DMS53 treated with DMSO at 0.1 percent for 48 hours (cell line): Measurements from ENCODE around the gene PPP1R7.

Experiments
- DNase-seq: peaks from one replicate; lab custom pipeline; 2025; ENCODE audit not compliant: unreplicated experiment; lab: John Stamatoyannopoulos, UW

Gene PPP1R7

DNA sequence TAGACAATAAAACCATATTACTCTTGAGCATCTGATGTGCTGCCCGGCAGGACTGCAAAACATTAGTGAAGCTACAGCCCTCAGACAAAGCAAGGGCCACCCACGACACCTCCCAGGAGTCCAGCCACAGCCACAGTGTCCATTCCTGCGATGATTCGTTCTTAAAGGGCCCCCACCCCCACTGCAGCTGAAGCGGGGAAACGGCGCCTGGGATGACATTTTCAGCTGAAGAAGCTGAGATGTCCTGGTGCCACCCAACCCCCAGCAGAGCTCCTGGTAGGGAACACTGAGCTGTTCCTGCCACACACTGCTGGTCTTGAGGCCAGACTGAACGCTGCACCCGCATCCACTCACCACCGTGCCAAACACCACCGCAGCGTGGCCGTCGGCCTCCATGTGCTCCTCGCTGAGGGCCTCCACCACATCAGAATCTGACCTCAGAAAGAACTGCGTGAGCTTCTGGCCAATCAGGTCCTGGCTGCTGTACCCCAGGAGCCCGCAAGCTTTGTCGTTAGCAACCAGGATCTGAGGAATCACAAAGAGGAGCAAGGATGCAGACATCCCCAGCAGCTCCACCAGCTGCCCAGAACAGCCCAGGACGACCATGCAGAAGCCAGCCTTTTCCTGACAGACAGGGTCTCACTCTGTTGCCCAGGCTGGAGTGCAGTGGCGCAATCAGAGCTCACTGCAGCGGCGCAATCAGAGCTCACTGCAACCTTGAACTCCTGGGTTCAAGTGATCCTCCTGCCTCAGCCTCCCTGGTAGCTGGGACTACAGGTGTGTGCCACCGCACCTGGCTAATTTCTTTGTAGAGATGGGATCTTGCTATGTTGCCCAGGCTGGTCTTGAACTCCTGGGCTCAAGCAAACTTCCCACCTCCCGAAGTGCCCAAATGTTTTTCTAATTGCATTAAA is 10.5 kb upstream of the PPP1R7 start:
- no peak for DNase-seq

DNA sequence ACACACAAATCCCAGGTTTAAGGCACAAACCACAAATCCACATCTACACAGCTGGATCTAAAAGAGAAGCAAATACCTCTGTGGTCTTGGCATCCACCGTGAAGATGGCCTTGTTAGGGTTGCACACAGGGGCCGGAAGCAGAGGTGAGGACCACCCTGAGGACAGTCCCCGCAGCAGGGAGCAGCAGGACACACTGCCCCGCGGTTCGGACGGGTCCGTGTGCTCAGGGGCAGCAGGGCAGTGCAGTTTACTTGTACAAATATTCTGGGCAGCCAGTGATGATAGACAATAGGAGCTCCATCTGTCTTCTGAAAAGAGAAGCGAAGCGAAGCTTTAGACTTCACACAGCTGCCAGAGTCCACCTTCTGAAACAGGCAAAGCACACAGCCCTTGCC is 9.8 kb upstream of the PPP1R7 start:
- DNase-seq = no peak

DNA sequence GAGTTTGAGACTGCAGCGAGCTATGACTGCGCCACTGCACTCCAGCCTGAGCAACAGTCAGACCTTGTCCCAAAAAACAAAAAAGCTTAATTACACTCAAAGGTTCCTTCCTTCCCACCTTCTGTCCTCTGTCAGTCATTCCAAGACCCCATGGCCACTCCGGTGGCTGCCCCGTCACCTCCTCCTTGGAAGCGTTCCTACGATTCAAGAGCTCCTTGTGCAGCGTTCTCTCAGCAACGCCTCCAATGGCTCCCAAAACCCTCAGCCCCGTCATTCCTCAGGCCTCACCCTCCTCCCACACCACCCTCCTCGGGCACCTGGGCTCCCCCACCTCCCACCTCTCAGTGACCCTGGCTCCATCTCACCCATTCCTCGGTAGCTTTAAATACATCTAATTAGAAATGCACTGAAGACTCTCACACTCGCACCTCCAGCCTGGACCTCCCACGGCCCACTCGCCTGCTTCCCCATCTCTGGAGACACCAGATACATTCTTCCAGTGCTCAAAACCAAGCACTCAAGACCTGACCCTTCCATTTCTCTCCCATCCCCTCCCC is 9.0 kb upstream of the PPP1R7 start:
- no peak for DNase-seq

DNA sequence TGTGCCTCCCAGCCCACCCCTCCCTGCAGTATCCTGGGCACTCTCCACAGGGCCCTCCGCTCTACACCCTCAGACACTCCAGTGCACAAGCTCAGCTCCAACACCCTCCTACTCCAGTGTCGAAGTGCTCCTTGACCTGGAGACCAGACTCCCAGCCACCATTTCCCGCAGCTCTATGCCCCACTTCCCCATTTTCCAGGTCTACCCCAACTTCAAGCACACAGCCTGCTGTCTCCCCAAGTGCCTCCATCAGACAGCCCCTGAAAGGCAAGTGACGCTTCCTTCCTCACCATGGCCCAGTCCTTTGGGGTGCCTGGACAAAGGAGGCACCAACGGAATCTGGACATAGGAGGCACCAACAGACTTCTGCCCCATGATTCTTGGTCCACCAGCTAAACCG is 8.2 kb upstream of the PPP1R7 start:
- DNase-seq = no peak

DNA sequence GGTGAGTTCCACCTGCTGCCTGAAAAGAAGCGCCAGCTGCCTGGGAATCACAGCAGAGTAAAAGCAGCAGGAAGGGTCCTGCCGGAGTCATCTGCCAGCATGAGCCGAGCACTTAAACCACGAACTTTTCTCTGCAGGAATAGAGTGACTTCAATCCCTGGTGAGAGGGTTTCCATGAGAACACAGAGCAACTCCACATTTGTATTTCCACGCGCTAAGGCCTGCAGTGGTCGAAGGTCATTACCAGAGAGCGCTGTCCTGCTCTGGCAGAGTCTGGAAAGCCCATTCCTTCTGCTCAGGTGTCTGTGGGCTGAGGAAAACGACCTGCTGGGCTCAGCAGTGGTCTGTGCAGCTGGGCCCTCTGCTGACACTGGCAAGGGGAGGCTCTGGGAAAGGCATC is 7.7 kb upstream of the PPP1R7 start:
- no peak for DNase-seq

DNA sequence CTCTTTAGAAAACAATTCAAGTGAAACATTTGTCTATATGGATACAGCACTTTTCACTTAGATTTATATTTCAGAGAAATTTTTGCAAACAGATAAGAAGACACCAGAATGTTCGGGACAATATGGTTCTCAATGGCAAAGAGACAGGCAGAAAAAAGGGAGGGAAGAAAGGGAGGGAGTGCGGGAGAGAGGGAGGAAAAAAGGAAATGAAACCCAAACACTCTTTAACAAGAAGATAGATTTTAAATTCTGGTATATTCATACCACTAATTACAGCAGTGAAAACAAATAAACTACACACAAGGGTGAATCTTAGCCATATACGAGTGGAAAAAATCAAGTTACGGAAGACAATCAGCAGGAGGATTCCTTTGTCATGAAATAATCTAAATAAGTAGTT is 4.0 kb upstream of the PPP1R7 start:
- DNase-seq = no peak

- no peak for DNase-seq
Observed at GRCh38 chr2:241147336-241147735, 2.9 kb upstream of the PPP1R7 start.

- no peak for DNase-seq
Observed at GRCh38 chr2:241148239-241148638, 2.0 kb upstream of the PPP1R7 start.

- peak; percentile 93 for DNase-seq
Observed at GRCh38 chr2:241148891-241149674, 1.2 kb upstream of the PPP1R7 start, which contains the start of gene PASK. TSS of gene PASK (minus strand) at chr2:241149472. CDS start at chr2:241143032, 6,440 bp downstream.

DNA sequence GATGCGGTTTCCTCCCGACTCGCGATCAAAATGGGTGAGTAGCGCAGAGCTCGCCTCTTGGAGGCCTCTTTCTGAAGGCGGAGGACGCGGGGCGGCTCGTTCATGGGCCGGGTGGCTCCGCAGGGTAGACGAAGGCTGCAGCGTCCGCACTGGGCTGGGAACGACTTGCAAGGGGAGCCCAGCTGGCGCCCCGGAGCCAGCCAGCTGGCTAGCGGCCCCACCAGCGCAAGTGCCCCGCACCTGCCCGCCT is 667 bp upstream of the PPP1R7 start:
- DNase-seq = no peak

GRCh38 chr2:241150660-241151530 is 628 bp downstream of the PPP1R7 start:
- no peak for DNase-seq

- DNase-seq = no peak
Observed at GRCh38 chr2:241151934-241152660, 1.8 kb downstream of the PPP1R7 start.

GRCh38 chr2:241153616-241154015 is 3.3 kb downstream of the PPP1R7 start:
- no peak for DNase-seq

DNA sequence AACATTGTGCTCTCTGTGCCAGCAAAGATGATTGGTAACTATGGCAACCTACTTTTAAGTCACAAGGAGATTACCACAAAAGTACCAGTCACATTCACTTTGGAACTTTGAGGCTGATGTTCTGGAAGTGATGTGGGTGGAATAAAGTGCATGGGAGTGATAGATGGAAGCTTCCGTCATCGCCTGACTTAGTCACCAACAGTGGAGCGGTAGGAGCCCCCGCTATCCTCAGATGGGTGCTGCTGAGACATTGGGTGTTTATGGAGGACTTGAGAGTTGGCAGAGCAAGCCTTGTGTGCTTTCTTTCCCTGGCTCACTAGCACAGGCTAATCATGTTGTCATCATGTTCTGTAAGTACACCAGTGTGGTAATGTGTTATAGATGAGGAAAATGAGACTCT is 4.6 kb downstream of the PPP1R7 start:
- no peak for DNase-seq

GRCh38 chr2:241155936-241156335 is 5.7 kb downstream of the PPP1R7 start:
- no peak for DNase-seq

DNA sequence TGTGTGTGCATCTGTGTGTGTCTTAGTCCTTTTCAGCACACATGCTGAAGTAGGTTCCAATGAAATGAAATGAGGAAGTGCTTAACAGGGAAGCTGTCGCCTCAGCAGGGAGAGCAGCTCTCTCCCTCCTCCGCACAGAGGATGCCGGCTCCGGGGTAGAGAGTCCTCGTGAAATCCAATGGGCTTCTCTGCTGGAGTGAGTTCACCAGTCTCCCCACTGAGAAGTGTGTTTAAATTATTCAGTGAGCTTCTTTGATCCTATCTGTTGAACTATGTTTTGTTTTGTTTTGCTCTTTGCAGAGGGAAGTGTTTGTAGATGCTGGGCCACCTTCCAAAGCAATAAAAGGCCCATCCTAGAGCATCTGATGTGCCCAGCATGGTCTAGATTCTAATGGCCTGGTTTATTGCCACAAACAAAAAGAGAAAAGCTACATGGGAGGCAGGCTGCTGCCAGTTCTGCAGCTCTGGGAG is 6.7 kb downstream of the PPP1R7 start:
- DNase-seq = no peak

GRCh38 chr2:241157841-241158545 is 7.7 kb downstream of the PPP1R7 start:
- no peak for DNase-seq

- no peak for DNase-seq
Observed at GRCh38 chr2:241158546-241158900, 8.3 kb downstream of the PPP1R7 start.

- no peak for DNase-seq
Observed at GRCh38 chr2:241159116-241159515, 8.8 kb downstream of the PPP1R7 start.

DNA sequence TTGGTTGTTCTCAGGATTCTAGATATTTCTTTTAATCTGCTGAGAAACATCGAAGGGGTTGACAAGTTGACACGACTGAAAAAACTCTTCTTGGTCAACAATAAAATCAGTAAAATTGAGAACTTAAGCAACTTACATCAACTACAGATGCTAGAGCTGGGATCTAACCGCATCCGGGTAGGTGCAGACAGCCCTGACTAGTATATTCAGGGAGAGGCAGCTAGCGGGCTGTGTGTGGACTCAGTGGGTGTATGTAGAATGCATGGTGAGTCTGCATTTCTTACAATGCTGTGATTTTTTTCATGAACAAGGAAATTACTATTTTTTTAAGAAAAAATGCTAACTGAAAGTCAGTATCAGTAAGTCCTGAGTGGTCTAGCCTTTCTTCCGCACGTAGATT is 10.1 kb downstream of the PPP1R7 start:
- DNase-seq = no peak
